Spleen (tissue), 7 donors: ENCODE results near the gene RIMBP2.

Source experiments
- CTCF ChIP-seq, 11 experiments: fragments of 200-600 bp in 7 of 11; fragments of 450-650 bp in 4 of 11; sonication (generic) in 4 of 11; IDR thresholded peaks in 8 of 11; conservative IDR thresholded peaks in 3 of 11; 1 replicate in 7 of 11; 2 replicates in 4 of 11; pipeline versions ENCODE4 v1.4.0 to v1.8.0; 2016 to 2021; ENCODE audit warnings: antibody characterized with exemption in 11 of 11, inconsistent platforms in 4 of 11, mild to moderate bottlenecking in 1 of 11
- POLR2A ChIP-seq, 3 donors: fragments of 450-650 bp; IDR thresholded peaks; one replicate each; pipeline ENCODE4 v1.5.1; 2017; ENCODE audit warnings: antibody characterized with exemption in 3 of 3, mild to moderate bottlenecking in 1 of 3
- POLR2AphosphoS5 ChIP-seq, 3 donors: sonication (generic); formaldehyde crosslinking; IDR thresholded peaks; one replicate each; pipeline ENCODE4 v1.5.1; 2017; ENCODE audit warnings: antibody characterized with exemption in 3 of 3
- donor health status: DM: no; HTN: no; CAD: no; lungs with moderate emphysema.
- donor health status: DM: no; HTN: no; CAD: no.
- donor health status: DM: no; HTN: no; CAD: no.

GRCh38 chr12:130490674-130491073 is 225.4 kb downstream of the RIMBP2 start:
- TF ChIP-seq CTCF (IDR thresholded peaks at IDR 0.05 in 8 of 11, conservative IDR thresholded peaks at IDR 0.05 in 3 of 11), result no peak
- no peak for TF ChIP-seq POLR2AphosphoS5 (IDR thresholded peaks at IDR 0.05)
- TF ChIP-seq POLR2A (IDR thresholded peaks at IDR 0.05), result no peak
